ENCODE measurements around the gene ABCC9.
"Not testable (repeated sequence)": the region's sequence is repeated elsewhere in the genome, so short reads cannot be mapped to it uniquely, and the experiment has no call there.

The ABCC9 gene

DNA sequence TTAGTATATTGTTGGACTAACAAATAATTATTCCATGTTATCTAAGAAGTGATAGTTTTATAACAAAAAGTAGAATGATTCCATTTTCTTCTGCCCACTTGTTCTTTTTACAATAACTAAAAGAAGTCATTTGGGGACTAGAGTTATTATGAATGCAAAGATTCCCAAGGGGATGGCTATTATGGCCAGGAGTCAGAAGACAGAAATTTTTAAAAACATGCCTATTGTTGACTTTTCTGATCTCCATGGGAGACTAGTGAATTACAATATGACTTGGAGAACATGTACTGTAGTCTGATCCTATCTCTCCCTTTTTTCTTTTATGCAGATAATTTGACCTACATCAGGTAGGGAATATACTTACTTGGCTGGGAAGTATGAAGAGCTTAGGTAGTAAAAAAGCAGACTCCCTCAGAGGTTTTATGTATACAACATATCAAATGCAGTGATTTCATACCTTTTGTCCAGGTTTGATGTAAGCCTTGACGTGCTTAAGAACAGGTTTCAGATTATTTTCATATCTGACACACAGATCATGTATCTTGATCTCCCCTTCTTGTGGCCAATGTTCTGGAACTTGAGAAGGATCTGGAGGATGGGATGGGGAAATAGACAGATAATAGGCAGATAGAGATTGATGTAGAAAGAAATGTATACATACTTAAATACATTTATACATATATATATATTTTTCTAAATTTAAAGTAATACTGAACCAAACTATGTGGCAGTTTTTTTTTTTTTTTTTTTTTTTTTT lies 125.7 kb downstream of the ABCC9 start:
- peak; percentile 65 for DNase-seq (ENCODE audit: low read depth, low spot score)

- DNase-seq (ENCODE audit: low read depth, low spot score): no peak
Observed at GRCh38 chr12:21814814-21815213, 126.4 kb downstream of the ABCC9 start.

GRCh38 chr12:21814327-21814726 lies 126.9 kb downstream of the ABCC9 start:
- no peak for DNase-seq (ENCODE audit: low read depth, low spot score)

- no peak for DNase-seq (ENCODE audit: low read depth, low spot score)
Observed at GRCh38 chr12:21813751-21814150, 127.5 kb downstream of the ABCC9 start.

DNA sequence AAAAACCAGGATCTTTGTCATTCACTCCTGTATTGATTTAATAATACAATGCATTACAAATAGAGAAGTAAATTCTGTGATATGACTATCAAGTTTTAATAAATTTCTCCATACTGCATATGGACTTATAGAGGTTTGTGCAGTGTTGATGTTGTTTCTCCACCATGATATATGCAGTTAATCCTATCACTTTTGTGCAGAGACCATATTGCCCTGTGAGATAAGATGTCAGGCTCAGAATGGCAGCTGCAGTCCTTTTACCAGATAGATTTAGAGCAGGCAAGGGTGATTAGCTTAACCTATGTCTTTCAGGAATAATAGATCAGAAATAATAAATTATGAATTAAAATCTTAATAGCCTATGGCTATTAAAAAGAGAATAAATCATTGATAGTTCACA lies 128.1 kb downstream of the ABCC9 start:
- no peak for DNase-seq (ENCODE audit: low read depth, low spot score)

DNA sequence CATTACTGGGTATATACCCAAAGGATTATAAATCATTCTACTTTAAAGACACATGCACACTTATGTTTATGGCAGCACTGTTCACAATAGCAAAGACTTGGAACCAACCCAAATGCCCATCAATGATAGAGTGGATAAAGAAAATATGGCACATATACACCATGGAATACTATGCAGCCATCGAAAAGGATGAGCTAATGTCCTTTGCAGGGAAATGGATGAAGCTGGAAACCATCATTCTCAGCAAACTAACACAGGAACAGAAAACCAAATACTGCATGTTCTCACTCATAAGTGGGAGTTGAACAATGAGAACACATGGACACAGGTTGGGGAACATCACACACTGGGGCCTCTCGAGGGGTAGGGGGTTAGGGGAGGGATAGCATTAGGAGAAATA lies 128.9 kb downstream of the ABCC9 start:
- not testable (repeated sequence) for DNase-seq (ENCODE audit: low read depth, low spot score)

- no peak for DNase-seq (ENCODE audit: low read depth, low spot score)
Observed at GRCh38 chr12:21809100-21809499, 132.1 kb downstream of the ABCC9 start.

GRCh38 chr12:21806255-21806654 lies 135.0 kb downstream of the ABCC9 start:
- no peak for DNase-seq (ENCODE audit: low read depth, low spot score)

DNA sequence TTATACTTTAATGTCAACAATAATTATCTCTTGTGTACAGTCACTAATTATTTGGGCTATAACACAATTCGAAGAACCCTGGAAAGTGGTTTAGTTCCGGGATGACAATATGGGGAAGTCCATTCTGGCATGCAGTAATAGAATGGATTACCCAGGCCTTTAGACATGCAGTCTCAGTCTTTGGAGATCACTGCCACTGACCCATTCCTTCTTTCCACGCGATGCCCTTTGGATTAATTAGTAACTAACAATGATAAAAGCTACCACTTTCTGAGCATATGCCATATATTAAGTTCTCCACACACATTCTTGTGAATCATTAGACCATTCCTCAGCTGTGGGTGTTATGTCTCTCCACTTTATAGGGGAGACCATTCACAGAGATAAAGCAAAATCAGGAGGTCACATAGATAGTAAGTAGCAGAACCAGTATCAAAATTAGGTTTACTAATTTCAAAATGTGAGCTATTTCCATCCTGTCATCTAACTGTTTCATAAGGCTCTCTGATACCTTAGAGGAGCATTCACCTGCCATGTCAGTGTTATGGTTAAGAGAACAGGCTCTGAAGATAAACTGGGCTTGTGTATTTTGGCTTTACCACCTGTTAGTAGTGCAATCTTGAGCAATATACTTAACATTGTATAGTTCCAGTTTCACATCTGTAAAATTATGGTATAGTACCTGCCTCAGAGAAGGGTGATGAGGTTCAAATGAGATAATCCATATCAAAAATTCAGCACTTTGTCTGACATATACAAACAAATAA lies 139.5 kb downstream of the ABCC9 start:
- no peak for DNase-seq (ENCODE audit: low read depth, low spot score)

- DNase-seq (ENCODE audit: low read depth, low spot score): no peak
Observed at GRCh38 chr12:21800011-21800410, 141.2 kb downstream of the ABCC9 start.

GRCh38 chr12:21797539-21797938 lies 143.7 kb downstream of the ABCC9 start:
- no peak for DNase-seq (ENCODE audit: low read depth, low spot score)

DNA sequence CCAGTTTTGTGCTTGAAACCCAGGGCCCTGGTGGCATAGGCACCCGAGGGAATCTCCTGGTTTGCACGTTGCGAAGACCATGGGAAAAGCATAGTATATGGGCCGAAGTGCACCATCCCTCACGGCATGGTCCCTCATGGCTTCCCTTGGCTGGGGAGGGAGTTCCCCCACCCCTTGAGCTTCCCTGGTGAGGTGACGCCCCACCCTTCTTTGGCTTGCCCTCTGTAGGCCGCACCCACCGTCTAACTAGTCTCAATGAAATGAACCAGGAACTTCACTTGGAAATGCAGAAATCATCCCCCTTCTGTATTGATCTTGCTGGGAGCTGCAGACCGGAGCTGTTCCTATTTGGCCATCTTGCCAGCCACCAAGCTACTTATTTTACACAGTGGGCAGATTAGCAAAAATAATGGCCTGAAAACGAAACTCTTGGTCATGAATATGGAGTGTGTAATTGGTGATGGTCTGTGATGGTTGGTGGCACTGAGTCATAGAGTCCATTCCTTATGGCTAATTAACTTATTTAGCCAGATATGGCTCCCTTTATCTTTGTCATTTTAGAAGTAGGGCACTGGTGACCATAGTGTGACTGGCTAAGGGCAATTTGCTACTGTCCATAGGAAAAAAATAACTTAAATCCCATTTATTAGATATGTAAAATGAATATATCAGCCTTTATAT lies 145.4 kb downstream of the ABCC9 start:
- DNase-seq (ENCODE audit: low read depth, low spot score): no peak

GRCh38 chr12:21794807-21795595 lies 146.2 kb downstream of the ABCC9 start:
- DNase-seq (ENCODE audit: low read depth, low spot score): not testable (repeated sequence)

DNA sequence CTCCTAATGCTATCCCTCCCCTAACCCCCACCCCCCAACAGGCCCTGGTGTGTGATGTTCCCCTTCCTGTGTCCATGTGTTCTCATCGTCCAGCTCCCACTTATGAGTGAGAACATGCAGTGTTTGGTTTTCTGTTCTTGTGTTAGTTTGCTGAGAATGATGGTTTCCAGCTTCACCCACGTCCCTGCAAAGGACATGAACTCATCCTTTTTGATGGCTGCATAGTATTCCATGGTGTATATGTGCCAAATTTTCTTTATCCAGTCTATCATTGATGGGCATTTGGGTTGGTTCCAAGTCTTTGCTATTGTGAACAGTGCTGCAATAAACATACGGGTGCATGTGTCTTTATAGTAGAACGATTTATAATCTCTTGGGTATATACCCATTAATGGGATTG lies 151.5 kb downstream of the ABCC9 start:
- DNase-seq (ENCODE audit: low read depth, low spot score): not testable (repeated sequence)

- DNase-seq (ENCODE audit: low read depth, low spot score): no peak
Observed at GRCh38 chr12:21788089-21788983, 152.9 kb downstream of the ABCC9 start.

DNA sequence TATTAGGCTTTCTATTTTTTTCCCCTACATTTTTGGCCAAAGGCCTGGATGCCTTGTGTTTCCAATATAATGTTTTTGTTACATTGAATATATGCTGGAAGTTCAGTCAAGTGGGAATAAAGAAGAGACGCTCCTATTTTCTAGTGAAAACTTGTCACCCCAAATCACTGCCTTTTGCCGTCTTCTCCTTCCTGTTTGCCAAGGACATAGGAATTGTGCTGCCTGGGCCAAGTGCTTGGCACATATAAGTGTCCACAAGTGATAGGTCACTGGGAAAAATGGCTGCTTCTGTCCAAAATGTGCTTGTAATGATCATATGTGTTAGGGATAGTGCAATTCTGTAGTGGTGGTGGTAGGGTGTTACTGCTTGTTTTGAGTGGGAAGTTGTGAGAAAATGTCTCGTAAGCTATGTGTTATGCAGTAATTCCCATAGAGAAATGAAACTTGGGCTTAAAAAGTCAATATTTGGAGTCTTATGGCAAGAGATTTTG lies 155.1 kb downstream of the ABCC9 start:
- DNase-seq (ENCODE audit: low read depth, low spot score): no peak

DNA sequence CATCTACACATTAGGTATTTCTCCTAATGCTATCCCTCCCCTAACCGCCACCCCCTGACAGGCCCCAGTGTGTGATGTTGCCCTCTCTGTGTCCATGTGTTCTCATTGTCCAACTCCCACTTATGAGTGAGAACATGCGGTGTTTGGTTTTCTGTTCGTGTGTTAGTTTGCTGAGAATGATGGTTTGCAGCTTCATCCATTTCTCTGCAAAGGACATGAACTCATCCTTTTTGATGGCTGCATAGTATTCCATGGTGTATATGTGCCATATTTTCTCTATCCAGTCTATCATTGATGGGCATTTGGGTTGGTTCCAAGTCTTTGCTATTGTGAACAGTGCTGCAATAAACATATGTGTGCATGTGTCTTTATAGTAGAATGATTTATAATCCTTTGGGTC lies 158.5 kb downstream of the ABCC9 start:
- DNase-seq (ENCODE audit: low read depth, low spot score): not testable (repeated sequence)

DNA sequence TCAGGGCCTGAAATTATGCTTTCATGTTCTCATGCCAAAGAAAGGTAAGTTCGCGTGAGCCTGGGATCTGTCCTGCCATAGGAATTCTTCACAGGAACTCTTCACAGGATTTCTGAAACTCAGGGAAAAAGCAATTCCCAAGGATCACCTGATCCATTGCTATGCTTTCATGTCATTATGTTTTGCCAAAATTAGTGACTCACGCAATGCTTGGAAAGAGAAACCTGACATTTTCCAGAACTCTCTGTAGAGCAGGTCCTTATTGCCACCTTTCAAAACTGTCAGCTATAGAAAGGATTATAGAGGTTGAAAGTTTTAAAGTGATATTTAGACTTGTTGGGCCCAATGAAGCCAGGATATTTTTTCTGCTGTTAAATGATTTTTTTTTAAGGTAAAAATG lies 160.4 kb downstream of the ABCC9 start:
- DNase-seq (ENCODE audit: low read depth, low spot score): no peak

DNA sequence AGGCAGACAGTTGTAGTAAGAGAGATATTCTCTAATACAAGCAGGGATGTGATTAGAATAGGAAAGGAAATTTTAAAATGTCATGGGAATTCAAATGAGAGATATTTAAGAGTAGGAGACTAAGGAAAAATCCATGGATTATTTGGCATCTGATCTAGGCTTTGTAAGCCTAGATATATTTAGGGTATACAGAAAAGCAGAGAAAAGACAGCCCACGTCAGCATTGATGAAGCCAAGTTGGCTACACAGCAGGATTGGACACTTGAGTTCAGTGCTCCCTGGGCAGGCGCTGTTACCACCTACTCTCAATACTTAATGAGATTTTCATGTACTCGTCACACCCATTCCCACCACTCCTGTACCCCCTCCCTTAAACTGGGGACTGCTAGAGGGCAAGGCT lies 165.1 kb downstream of the ABCC9 start:
- DNase-seq (ENCODE audit: low read depth, low spot score): no peak

GRCh38 chr12:21775133-21775820 lies 165.9 kb downstream of the ABCC9 start:
- no peak for DNase-seq (ENCODE audit: low read depth, low spot score)

Measured in brain pericyte (primary cell).